GM10847 (cell line): ENCODE results near the gene CELSR1.

Experiments used
- POLR2A ChIP-seq: IDR thresholded peaks from 2 replicates; pipeline ENCODE4 v1.6.1; 2011; ENCODE audit not compliant: insufficient read length; ENCODE audit errors: extremely low read depth

The CELSR1 gene

DNA sequence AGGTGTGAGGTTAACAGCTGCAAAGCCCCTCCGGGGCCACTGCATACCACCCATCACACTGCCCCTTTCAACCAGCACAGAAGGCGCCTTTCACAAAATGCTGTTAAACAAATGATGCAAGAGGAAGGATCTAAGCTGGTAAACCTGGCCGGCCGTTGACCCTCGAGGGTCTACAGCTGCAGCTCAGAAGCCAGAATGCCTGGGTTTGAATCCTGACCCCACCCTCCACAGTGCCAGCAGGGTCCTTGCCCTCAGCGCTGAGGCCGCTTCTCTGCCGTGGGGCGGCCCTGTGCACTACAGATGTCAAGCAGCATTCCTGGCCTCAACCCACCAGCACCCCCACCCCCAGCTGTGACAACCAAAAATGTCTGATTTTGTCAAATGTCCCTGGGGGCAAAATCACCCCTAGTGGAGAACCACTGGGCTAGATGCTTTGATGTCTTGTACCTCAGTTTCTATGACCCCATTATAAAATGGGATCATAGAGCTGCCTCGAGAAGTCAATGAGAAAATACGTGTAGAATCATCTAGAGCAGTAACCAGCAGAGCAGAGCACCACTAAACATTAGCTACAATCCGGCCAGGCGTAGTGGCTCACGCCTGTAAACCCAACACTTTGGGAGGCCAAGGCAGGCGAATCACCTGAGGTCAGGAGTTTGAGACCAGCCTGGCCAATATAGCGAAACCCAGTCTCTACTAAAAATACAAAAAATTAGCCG lies 77.9 kb downstream of the CELSR1 start:
- no peak for TF ChIP-seq POLR2A

DNA sequence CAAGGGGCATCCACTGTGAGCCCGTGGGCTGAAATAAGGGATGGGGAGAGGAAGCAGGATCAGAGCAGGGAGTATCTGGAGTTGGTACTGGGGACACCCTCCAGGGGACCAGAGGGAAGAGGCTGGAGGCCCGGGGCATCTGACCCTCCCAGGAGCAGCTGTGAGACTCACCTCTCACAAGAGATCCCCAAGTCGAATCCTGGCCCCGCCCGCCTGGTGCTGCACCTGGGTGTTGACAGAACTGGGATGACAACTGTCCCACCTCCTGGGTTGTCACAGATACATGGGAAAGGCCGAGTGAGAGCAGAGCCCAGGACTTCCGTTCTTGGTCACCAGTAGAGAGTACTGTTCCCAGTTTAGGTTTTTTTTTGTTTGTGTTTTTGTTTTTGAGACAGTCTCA lies 78.9 kb downstream of the CELSR1 start:
- no peak for TF ChIP-seq POLR2A

DNA sequence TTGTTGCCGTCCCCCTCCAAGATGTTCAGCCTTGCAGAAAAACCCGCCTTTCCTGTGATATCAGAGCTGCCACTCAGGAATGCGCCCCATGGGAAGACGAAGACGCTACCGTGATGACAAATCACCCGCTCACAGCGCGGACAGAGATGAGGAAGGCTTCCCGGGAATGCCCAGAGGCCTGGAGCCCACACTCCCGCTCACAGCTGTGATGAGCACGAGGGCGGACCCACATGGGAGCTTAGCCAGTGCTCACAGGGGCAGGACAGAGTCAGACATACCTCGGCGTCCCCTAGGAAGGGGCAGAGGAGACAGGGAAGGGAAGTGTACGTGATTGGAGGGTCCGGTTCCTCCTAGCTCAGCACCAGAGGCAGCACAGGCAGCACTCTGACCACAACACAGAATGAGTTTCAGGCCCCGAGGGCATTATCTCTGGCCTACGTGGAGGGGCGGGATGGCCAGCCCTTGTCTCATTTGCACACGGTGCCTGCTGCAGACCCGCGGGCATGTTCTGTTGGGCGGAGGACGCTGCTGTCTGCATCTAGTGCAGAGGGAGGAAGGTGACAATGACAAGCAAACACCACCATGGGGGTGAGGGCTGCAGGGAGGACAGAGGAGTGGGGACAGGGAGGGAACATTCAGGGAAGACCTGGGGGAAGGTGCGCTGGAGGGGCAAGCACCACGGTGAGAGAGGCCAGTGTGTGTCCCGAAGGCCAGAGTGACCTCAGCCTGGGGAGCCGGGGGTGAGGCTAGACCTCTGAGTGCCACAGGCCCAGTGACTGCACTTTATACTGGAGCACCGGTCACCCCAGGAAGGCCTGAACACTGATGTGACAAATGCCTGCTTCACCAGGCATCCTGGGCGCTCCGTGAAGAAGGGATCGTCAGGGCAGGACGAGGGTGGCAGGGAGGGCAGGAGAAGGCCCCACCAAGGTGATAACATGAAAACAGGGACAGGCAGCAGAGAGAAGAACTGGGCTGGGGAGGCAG lies 79.6 kb downstream of the CELSR1 start:
- no peak for TF ChIP-seq POLR2A

DNA sequence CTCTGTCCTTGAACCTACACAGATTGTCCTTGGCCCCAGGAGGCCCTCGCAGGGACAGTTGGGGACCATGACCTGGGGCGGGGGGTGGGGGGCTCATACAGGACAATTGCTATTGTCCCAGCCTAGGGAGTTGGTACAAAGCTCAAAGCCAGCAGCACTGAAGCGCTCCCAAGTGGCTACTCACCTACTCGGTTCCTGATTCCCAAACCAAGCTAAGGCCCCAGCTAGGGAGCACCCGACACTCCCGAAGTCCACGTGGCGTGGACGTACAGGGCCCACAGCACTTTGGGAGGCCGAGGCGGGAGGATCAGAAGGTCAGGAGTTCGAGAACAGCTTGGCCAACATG lies 80.6 kb downstream of the CELSR1 start:
- TF ChIP-seq POLR2A, result no peak

DNA sequence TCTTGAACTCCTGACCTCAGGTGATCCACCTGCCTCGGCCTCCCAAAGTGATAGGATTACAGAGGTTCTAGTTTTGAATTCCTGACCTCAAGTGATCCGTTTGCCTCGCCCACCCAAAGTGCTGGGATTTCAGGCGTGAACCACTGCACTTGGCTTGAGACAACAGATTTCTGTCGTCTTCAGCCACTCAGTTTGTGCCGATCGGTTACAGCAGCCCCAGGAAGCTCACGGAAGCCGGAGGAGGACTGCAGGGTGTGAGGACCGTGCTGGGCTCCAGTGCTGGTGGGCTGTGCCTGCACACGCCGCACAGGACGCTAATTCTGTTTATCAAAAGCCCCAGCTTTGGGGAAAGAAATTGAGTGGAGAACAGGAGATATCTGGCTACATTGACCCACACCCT lies 82.0 kb downstream of the CELSR1 start:
- TF ChIP-seq POLR2A, result no peak

DNA sequence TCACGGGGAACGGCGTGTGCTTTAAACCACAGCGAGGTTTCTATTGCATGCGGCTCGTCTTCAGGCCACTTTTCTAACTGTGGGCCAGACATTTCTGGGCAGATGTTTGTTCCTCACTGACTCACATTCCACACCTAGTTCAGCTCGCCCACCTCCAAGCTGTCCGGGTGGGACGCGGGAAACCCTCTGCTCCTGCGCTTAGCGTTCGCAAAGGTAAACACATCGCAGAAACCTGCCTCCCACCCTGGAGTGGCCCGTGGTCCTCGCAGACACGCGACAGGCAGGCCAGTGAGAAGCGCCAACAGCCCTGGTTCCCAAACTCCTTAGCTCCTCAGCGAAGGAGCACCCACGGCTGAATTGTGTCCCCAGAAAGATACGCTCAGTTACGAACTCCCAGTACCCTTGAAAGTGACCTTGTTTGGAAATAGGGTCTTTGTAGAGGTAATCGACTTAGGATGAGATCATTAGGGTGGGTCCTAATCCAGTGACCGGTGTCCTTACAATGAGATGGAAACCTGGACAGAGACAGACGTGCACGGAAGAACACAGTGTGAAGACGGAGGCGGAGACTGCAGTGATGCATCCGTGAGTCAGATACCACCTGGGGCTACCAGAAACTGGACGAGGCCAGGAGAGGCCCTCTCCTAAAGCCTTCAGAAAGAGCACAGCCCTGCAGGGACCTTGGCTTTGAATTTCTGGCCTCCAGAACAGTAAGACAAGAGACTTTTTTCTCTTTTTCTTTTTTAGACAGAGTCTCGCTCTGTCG lies 82.7 kb downstream of the CELSR1 start:
- no peak for TF ChIP-seq POLR2A

DNA sequence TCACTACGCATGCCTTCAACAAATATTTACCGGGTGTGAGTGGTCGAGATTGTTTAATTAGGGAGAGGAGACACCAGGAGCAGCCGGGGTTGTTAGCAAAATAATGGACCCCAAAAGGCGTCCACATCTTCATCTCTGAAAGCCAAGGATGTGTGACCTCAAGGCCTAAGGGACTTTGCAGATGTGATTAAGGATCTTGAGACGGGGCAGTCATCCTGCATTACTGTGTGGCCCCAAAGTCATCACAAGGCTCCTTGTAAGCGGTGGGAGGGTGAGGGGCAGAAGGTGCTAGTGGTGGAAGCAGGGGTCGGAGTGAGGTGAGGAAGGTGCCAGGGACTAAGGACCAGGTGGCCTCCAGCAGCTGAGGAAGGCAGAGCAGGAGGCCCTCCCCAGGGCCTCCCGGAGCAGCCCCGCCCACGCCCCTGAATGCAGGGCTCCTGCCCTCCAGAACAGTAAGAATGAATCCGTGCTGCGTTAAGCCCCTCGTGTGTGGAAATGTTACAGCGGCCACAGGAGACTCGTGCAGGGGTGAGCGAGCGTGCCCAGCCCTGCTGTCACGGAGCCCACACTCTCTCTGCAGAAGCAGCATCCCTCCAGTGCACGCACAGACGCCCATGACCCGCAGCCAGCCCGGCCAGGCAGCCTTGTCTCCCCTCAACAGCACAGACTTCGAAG lies 83.5 kb downstream of the CELSR1 start:
- no peak for TF ChIP-seq POLR2A

DNA sequence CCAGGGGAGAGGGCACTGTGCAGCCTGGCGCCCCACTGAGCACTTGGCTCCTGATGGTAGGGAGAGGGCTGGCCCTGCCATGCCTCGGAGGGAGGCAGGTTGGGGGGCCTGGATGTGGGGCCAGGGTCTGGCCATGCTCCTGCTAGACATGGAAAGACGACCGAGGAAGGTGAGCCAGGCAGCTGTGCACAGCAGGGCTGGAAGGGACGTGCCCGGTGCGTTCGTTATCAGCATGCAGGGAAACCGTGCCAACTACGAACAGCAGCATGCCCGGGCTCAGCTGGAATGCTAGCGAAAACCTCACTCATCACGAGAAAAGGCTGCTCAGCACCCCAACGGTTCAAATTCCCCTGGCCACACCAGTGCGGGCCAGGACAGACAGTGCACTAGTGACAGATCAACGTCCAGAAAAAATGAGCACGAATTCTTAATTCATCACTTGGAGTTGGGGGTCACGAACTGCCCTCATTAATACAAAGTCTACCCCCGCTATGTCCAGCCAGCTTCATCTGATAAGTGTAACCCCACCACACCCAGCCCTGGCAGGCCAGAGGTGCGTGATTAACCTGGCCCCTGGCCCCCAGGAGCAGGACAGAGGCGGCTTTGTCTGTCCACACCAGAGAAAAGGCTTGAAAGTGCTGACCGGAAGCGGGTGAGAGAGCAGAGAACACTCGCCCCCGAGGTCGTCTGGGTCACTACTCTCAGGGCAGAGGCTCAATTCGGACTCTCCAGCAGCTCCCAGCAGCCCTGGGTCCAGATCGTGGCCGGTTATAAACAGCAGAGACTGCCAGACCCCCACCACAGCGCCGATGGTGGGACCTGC lies 84.2 kb downstream of the CELSR1 start:
- no peak for TF ChIP-seq POLR2A

DNA sequence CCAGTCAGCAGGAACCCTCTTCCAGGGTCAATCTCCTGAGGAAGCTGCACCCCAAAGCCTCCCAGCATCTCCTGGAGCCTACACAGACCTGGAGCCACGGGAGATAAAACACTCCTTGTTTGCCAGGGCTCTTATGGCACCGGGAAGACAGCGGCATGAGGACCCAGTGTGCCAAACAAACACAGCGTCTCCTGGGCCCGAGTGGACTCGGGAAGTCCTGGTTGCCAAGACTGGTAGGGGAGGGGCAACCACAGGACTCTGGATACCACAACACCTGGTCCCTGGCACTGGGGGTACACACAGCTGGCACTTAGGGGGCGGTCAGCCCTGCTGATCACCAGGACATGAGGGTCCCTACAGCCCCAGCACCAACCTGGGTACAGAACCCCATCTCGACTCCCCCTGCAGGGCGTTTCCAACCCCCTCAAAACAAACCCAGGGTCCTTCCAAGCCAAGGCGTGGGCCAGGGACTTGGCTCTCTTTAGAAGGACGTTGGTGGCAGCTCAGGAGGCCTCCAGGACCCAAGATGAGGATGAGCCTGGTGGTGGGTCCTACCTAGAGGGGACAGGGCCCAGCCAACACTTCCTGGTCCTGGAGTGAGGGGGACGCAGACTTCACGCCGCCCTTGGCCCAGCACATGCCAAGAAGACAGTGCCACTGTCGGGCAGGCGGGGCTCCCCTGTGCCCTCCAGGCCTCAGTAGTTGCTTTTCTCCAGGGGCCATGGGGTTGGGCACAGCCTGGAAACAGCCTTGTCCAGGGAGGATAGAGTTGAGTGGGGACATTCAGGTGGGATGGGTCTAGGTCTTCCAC lies 85.0 kb downstream of the CELSR1 start:
- no peak for TF ChIP-seq POLR2A

DNA sequence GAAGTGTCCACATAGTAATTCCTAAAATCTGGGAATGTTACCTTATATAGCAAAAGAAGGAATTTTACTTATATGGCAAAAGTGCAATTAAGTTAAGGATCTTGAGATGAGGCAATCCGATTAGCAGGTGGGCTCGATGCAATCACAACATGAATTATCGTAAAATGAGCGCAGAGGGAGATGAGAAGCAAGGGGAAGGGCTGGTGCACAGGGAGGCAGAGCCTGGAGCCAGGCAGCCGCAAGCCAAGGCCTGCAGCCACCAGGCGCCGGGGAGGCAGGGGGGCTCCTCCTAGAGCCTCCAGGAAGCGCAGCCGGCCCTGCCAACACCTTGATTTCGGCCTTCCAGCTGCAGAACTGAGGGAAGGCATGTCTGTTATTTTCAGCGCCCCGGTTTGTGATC lies 85.7 kb downstream of the CELSR1 start:
- no peak for TF ChIP-seq POLR2A

DNA sequence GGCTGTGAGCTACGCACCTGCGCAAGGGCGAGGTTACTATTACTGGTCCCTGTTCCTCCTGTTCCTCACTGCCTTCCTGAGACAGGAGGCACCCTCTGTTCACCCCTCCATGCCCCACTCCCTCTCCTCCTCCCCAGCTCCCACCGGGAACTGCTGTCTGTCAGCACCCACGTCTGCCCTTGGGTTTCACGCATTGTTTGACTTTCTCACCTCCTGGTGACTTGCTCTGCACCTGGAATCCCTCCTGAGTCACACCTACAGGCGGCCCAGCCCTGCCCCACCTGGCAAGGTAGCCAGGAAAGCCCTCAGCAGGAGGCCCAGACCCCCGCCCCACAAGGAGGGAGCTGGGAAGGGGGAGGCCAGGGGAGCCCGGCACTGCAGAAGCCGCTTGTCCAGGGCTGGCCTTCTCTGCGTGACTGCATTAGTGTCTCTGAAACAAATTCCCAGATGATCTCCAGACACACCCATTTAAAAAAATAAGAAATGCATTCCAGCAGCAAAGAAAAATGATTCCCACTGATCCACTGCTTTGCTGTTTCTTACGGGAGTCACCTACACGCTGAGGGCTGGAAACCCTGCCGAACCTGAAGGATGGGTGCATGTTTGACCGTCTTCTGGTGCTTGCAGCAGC lies 86.4 kb downstream of the CELSR1 start:
- no peak for TF ChIP-seq POLR2A

DNA sequence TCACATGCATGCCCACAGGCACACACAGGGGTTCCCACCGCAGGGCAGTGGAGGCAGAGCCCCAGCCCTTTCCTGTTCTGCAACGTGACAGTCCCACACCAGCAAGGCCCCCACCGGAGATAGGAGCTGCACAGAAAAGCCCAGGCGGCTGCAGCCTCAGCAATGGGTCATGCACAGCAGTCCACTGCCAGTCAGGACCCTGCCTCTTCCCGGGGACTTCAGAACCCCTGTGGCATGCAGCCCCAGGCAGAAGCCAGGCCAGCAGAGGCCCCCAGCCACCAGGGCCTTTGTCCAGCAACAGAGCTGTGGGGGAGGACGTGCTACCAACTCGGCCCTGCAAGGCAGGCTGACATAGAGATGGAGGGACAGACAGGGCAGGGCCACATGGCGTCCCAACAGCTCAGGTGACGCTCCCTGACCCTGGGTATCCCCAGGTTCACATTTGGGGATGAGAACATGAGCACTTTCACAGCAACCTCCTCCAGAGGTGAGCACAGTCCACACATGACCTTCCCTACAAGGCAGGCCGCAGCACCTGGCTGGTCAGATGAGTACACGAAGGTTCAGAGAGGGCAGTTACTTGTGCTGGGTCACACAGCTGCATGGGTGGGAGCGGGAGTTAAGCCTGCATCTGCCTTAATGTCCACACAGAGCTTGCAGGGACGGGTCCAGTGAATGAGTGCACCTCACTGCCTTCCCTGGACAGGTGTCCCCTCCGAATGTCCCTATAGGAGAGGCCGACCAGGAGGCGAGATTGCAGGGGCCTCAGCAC lies 87.3 kb downstream of the CELSR1 start:
- no peak for TF ChIP-seq POLR2A
